Keratinocyte (primary cell): ENCODE results near the gene RTP2. TPM values are rescaled to one million over a fixed set of nuclear protein-coding genes. Genes with fewer than 3 reads are reported as not detected.

Experiments
- DNase-seq: peaks from one replicate; pipeline ENCODE4 v3.0.0-alpha.2; 2011; ENCODE audit warnings: low read depth, missing footprints, low spot score
- FAIRE-seq: peaks from 2 replicates; lab custom pipeline; 2011; peaks lifted over from hg19 to GRCh38; lab: Jason Lieb, UNC
- H2AFZ ChIP-seq: 2 replicates; pipeline ENCODE4 v1.6.0; 2012; ENCODE audit warnings: low read length, control low read depth, inconsistent platforms; ENCODE audit not compliant: control insufficient read depth
- H3K27ac ChIP-seq: 2 replicates; pipeline ENCODE4 v1.5.1; 2011; ENCODE audit warnings: low read length; ENCODE audit not compliant: control insufficient read depth, insufficient read depth
- H3K27me3 ChIP-seq: 3 replicates; pipeline ENCODE4 v1.6.0; 2011; ENCODE audit warnings: low read length; ENCODE audit not compliant: control insufficient read depth, insufficient read depth; ENCODE audit errors: extremely low read depth
- H3K36me3 ChIP-seq, 2 experiments: 2 replicates in 1 of 2; 3 replicates in 1 of 2; pipeline ENCODE4 v1.5.1; 2011; ENCODE audit warnings: low read length in 2 of 2, mild to moderate bottlenecking in 1 of 2; ENCODE audit not compliant: control insufficient read depth in 2 of 2, insufficient read depth in 2 of 2; ENCODE audit errors: extremely low read depth in 1 of 2
- H3K4me1 ChIP-seq: 3 replicates; pipeline ENCODE4 v1.5.1; 2011; ENCODE audit warnings: low read length; ENCODE audit not compliant: control insufficient read depth, insufficient read depth; ENCODE audit errors: extremely low read depth
- H3K4me2 ChIP-seq: 3 replicates; pipeline ENCODE4 v1.6.0; 2011; ENCODE audit warnings: low read depth, low read length; ENCODE audit not compliant: control insufficient read depth, insufficient read depth; ENCODE audit errors: extremely low read depth
- H3K4me3 ChIP-seq, 3 experiments: fragments of 200-600 bp in 1 of 3; sonication (generic) in 1 of 3; 2 replicates in 2 of 3; 3 replicates in 1 of 3; pipeline ENCODE4 v1.5.1; 2011 to 2016; ENCODE audit warnings: low read length in 3 of 3, mild to moderate bottlenecking in 3 of 3, control low read depth in 2 of 3, inconsistent platforms in 1 of 3, low read depth in 1 of 3, mixed read lengths in 1 of 3, mixed run types in 1 of 3, moderate library complexity in 1 of 3; ENCODE audit not compliant: control insufficient read depth in 2 of 3, insufficient read depth in 2 of 3; ENCODE audit errors: extremely low read depth in 1 of 3
- H3K79me2 ChIP-seq: 2 replicates; pipeline ENCODE4 v1.6.0; 2012; ENCODE audit warnings: low read length; ENCODE audit not compliant: control insufficient read depth, insufficient read depth
- H3K9ac ChIP-seq: 3 replicates; pipeline ENCODE4 v1.6.0; 2011; ENCODE audit warnings: low read length; ENCODE audit not compliant: control insufficient read depth, insufficient read depth; ENCODE audit errors: extremely low read depth
- H3K9me1 ChIP-seq: 3 replicates; pipeline ENCODE4 v1.6.0; 2011; ENCODE audit warnings: low read length; ENCODE audit not compliant: control insufficient read depth, insufficient read depth; ENCODE audit errors: extremely low read depth
- H3K9me3 ChIP-seq: 2 replicates; pipeline ENCODE4 v1.5.1; 2012; ENCODE audit warnings: low read depth, low read length; ENCODE audit not compliant: control insufficient read depth
- H4K20me1 ChIP-seq: 3 replicates; pipeline ENCODE4 v1.6.0; 2011; ENCODE audit warnings: low read length; ENCODE audit not compliant: control insufficient read depth, insufficient read depth; ENCODE audit errors: extremely low read depth
- EZH2 ChIP-seq: IDR thresholded peaks from one replicate; pipeline ENCODE4 v1.6.1; 2012; ENCODE audit warnings: inconsistent platforms, mild to moderate bottlenecking, low read length, moderate library complexity
- dilution Hi-C: fragments of 300-500 bp; cut with MboI; formaldehyde crosslinking; loops from one replicate; pipeline ENCODE4 v1.7.0; 2020; ENCODE audit warnings: low sequenced_read_pairs; ENCODE audit not compliant: extremely low pct_ligation_motif_present
- polyA plus RNA-seq, 5 experiments: library from polyadenylated mRNA; depleted of rRNA in 3 of 5; stranded (reverse) in 3 of 5; stranded (forward) in 1 of 5; unstranded in 1 of 5; fragments of >200 nt; gene quantifications; 1 replicate in 1 of 5; 2 replicates in 3 of 5; 3 replicates in 1 of 5; pipeline versions ENCODE4 v1.2.1 to v1.2.3, GENCODE V29; 2011 to 2012; ENCODE audit warnings: missing spikeins in 2 of 5, low read depth in 1 of 5, low replicate concordance in 1 of 5
- TF ChIP-seq, protein P1 (sequence below), 3 experiments: IDR thresholded peaks in 1 of 3; conservative IDR thresholded peaks in 1 of 3; optimal IDR thresholded peaks in 1 of 3; 2 replicates in 2 of 3; 3 replicates in 1 of 3; pipeline versions ENCODE3 to v1.5.1; 2011; ENCODE audit warnings: low read length in 3 of 3, mild to moderate bottlenecking in 3 of 3, moderate library complexity in 2 of 3, control low read depth in 1 of 3, inconsistent platforms in 1 of 3; ENCODE audit not compliant: insufficient read depth in 2 of 3; ENCODE audit errors: extremely low read depth in 1 of 3

The RTP2 gene
- polyA plus RNA-seq, 1 donor (not counting 4 experiments of a cell fraction or from before 2014, with no cell fraction given), result not detected

DNA sequence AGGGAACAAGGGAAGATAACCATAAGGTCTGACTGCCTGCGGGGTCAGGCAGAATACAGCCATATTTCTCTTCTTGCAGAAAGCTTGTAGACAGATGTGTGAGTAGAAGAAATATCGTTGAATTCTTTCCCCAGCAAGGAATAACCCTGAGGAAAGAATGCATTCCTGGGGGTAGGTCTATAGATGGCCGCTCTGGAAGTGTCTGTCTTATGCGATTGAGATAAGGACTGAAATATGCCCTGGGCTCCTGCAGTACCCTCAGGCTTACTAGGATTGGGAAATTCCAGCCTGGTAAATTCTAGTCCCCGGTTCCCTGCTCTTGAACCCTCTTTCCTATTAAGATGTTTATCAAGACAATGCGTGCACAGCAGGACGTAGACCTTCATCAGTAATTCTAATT, 16.4 kb downstream of the RTP2 start:
- no peak for FAIRE-seq
- no peak overlapping the region for H3K4me2 ChIP-seq
- TF ChIP-seq, protein P1, sequence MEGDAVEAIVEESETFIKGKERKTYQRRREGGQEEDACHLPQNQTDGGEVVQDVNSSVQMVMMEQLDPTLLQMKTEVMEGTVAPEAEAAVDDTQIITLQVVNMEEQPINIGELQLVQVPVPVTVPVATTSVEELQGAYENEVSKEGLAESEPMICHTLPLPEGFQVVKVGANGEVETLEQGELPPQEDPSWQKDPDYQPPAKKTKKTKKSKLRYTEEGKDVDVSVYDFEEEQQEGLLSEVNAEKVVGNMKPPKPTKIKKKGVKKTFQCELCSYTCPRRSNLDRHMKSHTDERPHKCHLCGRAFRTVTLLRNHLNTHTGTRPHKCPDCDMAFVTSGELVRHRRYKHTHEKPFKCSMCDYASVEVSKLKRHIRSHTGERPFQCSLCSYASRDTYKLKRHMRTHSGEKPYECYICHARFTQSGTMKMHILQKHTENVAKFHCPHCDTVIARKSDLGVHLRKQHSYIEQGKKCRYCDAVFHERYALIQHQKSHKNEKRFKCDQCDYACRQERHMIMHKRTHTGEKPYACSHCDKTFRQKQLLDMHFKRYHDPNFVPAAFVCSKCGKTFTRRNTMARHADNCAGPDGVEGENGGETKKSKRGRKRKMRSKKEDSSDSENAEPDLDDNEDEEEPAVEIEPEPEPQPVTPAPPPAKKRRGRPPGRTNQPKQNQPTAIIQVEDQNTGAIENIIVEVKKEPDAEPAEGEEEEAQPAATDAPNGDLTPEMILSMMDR (optimal IDR thresholded peaks at IDR 0.05 in 1 of 3, IDR thresholded peaks at IDR 0.05 in 1 of 3, conservative IDR thresholded peaks at IDR 0.05 in 1 of 3; ENCODE audit: extremely low read depth in 1 of 3, insufficient read depth in 2 of 3, low read length in 3 of 3), result no peak
- TF ChIP-seq EZH2, result no peak
- no peaks in the 10 kb centered on the region for H3K9me1 ChIP-seq
- H3K36me3 ChIP-seq, result no peaks in the 10 kb centered on the region
- no peak overlapping the region for H3K9ac ChIP-seq
- H3K27me3 ChIP-seq, result peaks cover 10% of the 10 kb centered on the region
- no peaks in the 10 kb centered on the region for H3K79me2 ChIP-seq
- H4K20me1 ChIP-seq, result no peaks in the 10 kb centered on the region
- dilution Hi-C loops, result loop anchor here (25.0 kb wide), 1 partner anchor 374 kb away; no protein-coding TSS in a partner anchor
- H3K9me3 ChIP-seq, result peaks cover 3% of the 10 kb centered on the region
- no peaks in the 10 kb centered on the region for H3K4me1 ChIP-seq
- no peak overlapping the region for H3K4me3 ChIP-seq
- no peak overlapping the region for H2AFZ ChIP-seq
- H3K27ac ChIP-seq, result no peak overlapping the region
- no peak for DNase-seq

DNA sequence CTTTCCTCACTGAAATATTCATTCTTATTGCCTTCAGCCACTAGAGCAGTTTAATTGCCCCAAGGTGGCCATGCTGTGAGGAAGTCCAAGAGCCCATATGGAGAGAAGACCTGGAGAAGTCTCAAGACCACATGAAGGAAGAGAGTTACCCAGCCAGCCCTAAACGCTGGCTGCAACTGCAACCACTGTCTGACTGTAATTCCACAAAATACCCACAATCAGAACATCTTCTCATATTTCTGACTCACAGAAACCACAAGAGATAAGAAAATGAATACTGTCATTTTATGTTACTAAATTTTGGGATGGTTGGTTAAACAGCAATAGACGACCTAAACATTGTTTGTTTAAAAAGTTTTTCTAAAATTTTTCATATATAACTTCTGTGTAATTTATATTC, 17.5 kb downstream of the RTP2 start:
- no peak overlapping the region for H3K9ac ChIP-seq
- no peaks in the 10 kb centered on the region for H3K9me1 ChIP-seq
- no peak overlapping the region for H3K4me3 ChIP-seq
- dilution Hi-C loops, result loop anchor here (25.0 kb wide), 1 partner anchor 373 kb away; no protein-coding TSS in a partner anchor
- DNase-seq (no peak), FAIRE-seq (no peak)
- peaks cover 9% of the 10 kb centered on the region for H3K27me3 ChIP-seq
- H3K9me3 ChIP-seq, result peaks cover 3% of the 10 kb centered on the region
- H3K4me2 ChIP-seq, result no peak overlapping the region
- no peak overlapping the region for H2AFZ ChIP-seq
- no peaks in the 10 kb centered on the region for H3K36me3 ChIP-seq
- H3K4me1 ChIP-seq, result no peaks in the 10 kb centered on the region
- H4K20me1 ChIP-seq, result no peaks in the 10 kb centered on the region
- H3K27ac ChIP-seq, result no peak overlapping the region
- H3K79me2 ChIP-seq, result no peaks in the 10 kb centered on the region
- TF ChIP-seq, protein P1 (optimal IDR thresholded peaks at IDR 0.05 in 1 of 3, IDR thresholded peaks at IDR 0.05 in 1 of 3, conservative IDR thresholded peaks at IDR 0.05 in 1 of 3; ENCODE audit: extremely low read depth in 1 of 3, insufficient read depth in 2 of 3, low read length in 3 of 3), result no peak
- TF ChIP-seq EZH2, result no peak
